Adrenal gland (tissue), 12 donors: ENCODE results near the gene USP34. TPM values are rescaled to one million over a fixed set of nuclear protein-coding genes. Genes with fewer than 3 reads are reported as not detected.

Experiments used
- DNase-seq, 7 donors: peaks; one replicate each; pipeline ENCODE4 v3.0.0-alpha.2; 2019 to 2020
- H3K27ac ChIP-seq, 5 donors: fragments of 200-600 bp; sonication (generic) in 4 of 5; 1 replicate in 3 of 5; 2 replicates in 2 of 5; pipeline versions ENCODE4 v1.5.1 to v1.8.0; 2016 to 2020; ENCODE audit warnings: mild to moderate bottlenecking in 1 of 5
- H3K27me3 ChIP-seq: fragments of 200-600 bp; 2 replicates; pipeline ENCODE4 v1.8.0; 2021
- H3K36me3 ChIP-seq, 2 donors: fragments of 200-600 bp; replicated peaks in 1 of 2; 1 replicate in 1 of 2; 2 replicates in 1 of 2; pipeline versions ENCODE4 v1.5.1 to v1.8.0; 2018 to 2022
- H3K4me1 ChIP-seq, 2 donors: fragments of 200-600 bp; replicated peaks in 1 of 2; 1 replicate in 1 of 2; 2 replicates in 1 of 2; pipeline versions ENCODE4 v1.5.1 to v1.8.0; 2018 to 2021
- H3K4me3 ChIP-seq, 4 donors: fragments of 200-600 bp; sonication (generic) in 3 of 4; one replicate each; pipeline ENCODE4 v1.5.1; 2016 to 2018
- H3K9me3 ChIP-seq, 3 donors: fragments of 200-600 bp; sonication (generic) in 1 of 3; replicated peaks in 1 of 3; 1 replicate in 2 of 3; 2 replicates in 1 of 3; pipeline versions ENCODE4 v1.5.1 to v1.8.0; 2016 to 2021
- POLR2A ChIP-seq, 2 donors: fragments of 450-650 bp; IDR thresholded peaks; one replicate each; pipeline ENCODE4 v1.6.1; 2017; ENCODE audit warnings: antibody characterized with exemption in 2 of 2, mild to moderate bottlenecking in 2 of 2, moderate library complexity in 1 of 2
- WGBS, 4 donors: extraction: QIAGEN DNeasy Blood & Tissue Kit in 2 of 4; methylation state at CpG; one replicate each; pipeline versions ENCODE4 v1.1.5 to v1.1.7; 2013 to 2017; 5-methylcytosine and 5-hydroxymethylcytosine counted together
- intact Hi-C, 2 donors: fragments of 100-400 bp; cut with DNase I; formaldehyde crosslinking; loops; one replicate each; pipeline versions ENCODE4 v1.14.1 to v1.15.0; 2022 to 2023
- polyA plus RNA-seq, 3 donors: library from polyadenylated mRNA; stranded (reverse); fragments of 200-250 nt in 2 of 3; fragments of 350-450 nt in 1 of 3; fragmentation: Illumina TruSeq in 1 of 3; extraction: RNeasy Lipid Tissue Mini Kit (QIAGEN cat#74804) in 1 of 3; gene quantifications; one replicate each; pipeline ENCODE4 v1.2.3, GENCODE V29; 2013 to 2014
- total RNA-seq, 9 donors: library from RNA; depleted of rRNA in 4 of 9; stranded (reverse); fragments of >200 nt in 4 of 9; fragments of 120-200 nt in 1 of 9; fragmentation: NEBNext Ultra II Directional in 1 of 9; extraction: Animal tissue kit (Norgen Biotek cat#: 25700) in 1 of 9; gene quantifications; one replicate each; pipeline versions ENCODE4 v1.1.0 to v1.2.4, GENCODE V29; 2013 to 2023
- TF ChIP-seq, protein P1 (sequence below), 6 experiments: fragments of 450-650 bp in 4 of 6; fragments of 200-600 bp in 2 of 6; sonication (generic) in 1 of 6; IDR thresholded peaks; 1 replicate in 5 of 6; 2 replicates in 1 of 6; pipeline versions ENCODE4 v1.5.1 to v1.8.0; 2016 to 2021; ENCODE audit warnings: antibody characterized with exemption in 6 of 6, mild to moderate bottlenecking in 2 of 6, moderate library complexity in 1 of 6
- donor health status: healthy with polysubstance abuse.
- donor health status: Bipolar disorder and iron deficiency.
- donor health status: DM: yes; HTN: yes; CAD: no.
- donor health status: DM: no; HTN: no; CAD: no.
- donor health status: DM: no; HTN: no; CAD: no.
- donor health status: DM: yes; HTN: yes; CAD: no.

USP34 gene
- total and polyA plus RNA-seq, 12 donors = 78.1 to 163 (median 99.2) TPM

DNA sequence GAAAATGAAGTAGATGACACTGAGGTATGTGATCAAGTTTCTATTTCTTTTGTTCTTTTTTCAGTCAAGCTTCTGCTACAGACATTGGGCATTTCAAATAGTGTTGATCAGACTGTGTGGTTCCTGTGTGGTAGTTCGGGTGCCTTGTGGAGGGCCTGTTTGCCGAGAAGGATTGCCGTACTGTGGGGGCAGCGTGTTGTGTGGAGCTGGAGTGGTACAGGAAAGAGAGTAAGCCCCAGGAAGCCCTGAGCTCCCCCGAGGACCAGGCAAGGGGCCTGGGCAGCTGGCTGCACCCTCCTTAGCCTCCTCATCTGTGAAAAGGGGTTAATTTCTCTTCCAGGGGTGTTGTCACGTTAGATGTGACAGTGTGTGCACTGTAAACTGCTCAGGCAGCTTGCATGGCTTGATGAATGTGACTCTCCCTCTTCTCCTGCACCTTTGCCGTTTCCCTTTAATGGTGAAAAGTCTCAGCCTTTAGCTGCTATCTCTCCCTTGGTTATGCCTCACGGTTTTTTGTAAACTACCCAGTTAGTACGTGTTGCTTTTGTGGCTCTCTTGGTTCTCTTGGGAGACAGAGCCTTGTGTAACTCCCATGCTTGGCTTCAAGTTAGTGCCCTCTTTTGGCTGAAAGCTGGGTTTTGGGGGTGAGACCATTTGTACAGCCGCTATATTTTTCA is 289.4 kb downstream of the USP34 start:
- TF ChIP-seq, protein P1, sequence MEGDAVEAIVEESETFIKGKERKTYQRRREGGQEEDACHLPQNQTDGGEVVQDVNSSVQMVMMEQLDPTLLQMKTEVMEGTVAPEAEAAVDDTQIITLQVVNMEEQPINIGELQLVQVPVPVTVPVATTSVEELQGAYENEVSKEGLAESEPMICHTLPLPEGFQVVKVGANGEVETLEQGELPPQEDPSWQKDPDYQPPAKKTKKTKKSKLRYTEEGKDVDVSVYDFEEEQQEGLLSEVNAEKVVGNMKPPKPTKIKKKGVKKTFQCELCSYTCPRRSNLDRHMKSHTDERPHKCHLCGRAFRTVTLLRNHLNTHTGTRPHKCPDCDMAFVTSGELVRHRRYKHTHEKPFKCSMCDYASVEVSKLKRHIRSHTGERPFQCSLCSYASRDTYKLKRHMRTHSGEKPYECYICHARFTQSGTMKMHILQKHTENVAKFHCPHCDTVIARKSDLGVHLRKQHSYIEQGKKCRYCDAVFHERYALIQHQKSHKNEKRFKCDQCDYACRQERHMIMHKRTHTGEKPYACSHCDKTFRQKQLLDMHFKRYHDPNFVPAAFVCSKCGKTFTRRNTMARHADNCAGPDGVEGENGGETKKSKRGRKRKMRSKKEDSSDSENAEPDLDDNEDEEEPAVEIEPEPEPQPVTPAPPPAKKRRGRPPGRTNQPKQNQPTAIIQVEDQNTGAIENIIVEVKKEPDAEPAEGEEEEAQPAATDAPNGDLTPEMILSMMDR (IDR thresholded peaks at IDR 0.05) = no peak
- no peak for TF ChIP-seq POLR2A (IDR thresholded peaks at IDR 0.05)
- Histone ChIP-seq H3K36me3 (peaks cover 0 to 51% of the 10 kb centered on the region in 2 donors), H3K27ac (peak overlapping the region in 2 of 5 donors; percentile 48 to 58), H3K4me1 (peaks cover 40 to 46% of the 10 kb centered on the region in 2 donors), H3K9me3 (no peaks in the 10 kb centered on the region), H3K4me3 (peak overlapping the region in 1 of 4 donors; percentile 10), H3K27me3 (no peaks in the 10 kb centered on the region)
- DNase-seq = no peak
- WGBS, 4 donors = 52 to 65% (median 56%) methylated on average over 10 of the region's 10 CpGs
- intact Hi-C loops = no loop called here

DNA sequence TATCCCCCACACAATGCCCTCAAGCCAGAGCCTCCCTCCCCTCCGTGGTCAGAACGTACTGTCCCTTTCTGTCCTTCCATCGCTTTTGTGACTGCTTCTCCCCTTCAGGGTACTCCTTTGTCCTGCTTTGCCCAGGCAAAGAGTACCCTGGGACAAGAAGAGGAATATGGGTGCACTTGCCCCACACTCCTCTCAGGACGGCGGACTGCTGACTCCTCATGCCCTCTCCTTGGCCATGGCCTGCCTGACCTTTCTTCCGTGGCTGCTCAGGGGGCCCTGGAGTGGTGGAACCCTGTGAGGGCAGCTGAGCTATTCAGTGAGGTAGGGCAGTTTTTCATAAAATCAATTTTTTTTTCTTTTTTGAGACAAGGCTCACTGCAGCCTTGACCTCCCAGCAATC is 290.2 kb downstream of the USP34 start:
- intact Hi-C loops = no loop called here
- no peak for TF ChIP-seq POLR2A (IDR thresholded peaks at IDR 0.05)
- TF ChIP-seq, protein P1 (IDR thresholded peaks at IDR 0.05) = no peak
- peak overlapping the region in 4 of 5 donors; percentile 4 to 100 (median 82) for H3K27ac ChIP-seq
- peaks cover 0 to 43% of the 10 kb centered on the region in 2 donors for H3K36me3 ChIP-seq
- no peaks in the 10 kb centered on the region for H3K9me3 ChIP-seq
- H3K27me3 ChIP-seq = no peaks in the 10 kb centered on the region
- H3K4me3 ChIP-seq = peak overlapping the region in 1 of 4 donors; percentile 43
- peaks cover 40 to 46% of the 10 kb centered on the region in 2 donors for H3K4me1 ChIP-seq
- no peak for DNase-seq
- 57 to 73% (median 62%) methylated on average over 6 of the region's 6 CpGs for WGBS, 4 donors

DNA sequence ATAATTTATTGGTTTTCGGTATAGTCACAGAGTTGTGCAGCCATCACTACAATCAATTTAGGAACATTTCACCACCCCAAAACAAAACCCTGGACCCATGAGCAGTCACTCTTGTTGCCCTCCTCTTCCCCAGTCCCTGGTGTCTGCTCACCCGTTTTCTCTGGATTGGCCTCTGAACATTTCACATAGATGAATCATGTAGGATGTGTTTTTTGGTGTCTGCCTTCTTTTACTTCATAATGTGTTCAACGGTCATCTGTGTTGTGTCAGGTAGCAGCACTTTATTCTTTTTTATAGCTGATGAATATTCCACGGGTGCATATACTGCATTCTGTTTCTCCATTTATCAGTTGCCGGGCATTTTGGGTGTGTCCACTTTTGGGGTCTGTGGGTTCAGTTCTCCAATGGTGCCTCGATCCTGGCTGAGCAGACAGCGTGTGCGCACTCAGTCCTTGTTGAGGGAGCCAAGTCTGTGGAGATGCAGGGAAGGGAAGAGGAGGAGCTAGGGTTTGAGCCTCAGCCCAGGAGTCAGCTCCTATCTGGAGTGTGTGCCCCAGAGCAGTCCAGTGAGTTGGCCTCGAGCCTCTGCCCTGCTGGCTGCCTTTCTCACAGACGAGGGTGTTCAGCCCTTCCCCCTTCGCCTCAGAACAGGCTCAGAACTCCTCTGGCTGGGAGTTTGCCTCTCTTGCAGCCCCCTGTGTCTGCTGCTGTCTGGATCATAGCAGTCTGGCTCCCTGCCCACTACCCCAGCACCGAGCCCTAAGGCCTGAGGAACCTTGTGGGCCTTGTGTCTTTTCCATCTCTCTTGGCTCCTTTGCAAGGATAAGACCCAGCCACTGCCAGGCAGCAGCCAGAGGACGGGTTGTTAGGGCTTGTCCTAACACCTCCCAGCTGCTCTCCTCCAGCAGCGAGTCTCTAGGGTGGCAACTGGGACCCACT is 290.9 kb downstream of the USP34 start:
- Histone ChIP-seq H3K4me1 (peaks cover 40 to 46% of the 10 kb centered on the region in 2 donors), H3K9me3 (no peaks in the 10 kb centered on the region), H3K4me3 (peak overlapping the region in 1 of 4 donors; percentile 43), H3K27ac (peak overlapping the region; percentile 1 to 100 (median 65)), H3K36me3 (peaks cover 0 to 36% of the 10 kb centered on the region in 2 donors), H3K27me3 (no peaks in the 10 kb centered on the region)
- intact Hi-C loops = no loop called here
- 32 to 40% (median 35%) methylated on average over 13 to 14 of the region's 14 CpGs for WGBS, 4 donors
- TF ChIP-seq POLR2A (IDR thresholded peaks at IDR 0.05) = peak in 1 of 2 donors; percentile 84
- TF ChIP-seq, protein P1 (IDR thresholded peaks at IDR 0.05) = no peak
- peak; percentile 79 to 93 (median 90) for DNase-seq
